HG03280 (cell line): ENCODE data around the gene TICRR.

Experiments used
- ATAC-seq: cut with Tn5 transposase; IDR thresholded peaks from one replicate; pipeline ENCODE4 v1.9.1; 2021; ENCODE audit warnings: mild to moderate bottlenecking, moderate library complexity; ENCODE audit not compliant: unreplicated experiment

TICRR gene

GRCh38 chr15:89627256-89627970 is 52.1 kb downstream of the TICRR start:
- ATAC-seq, result no peak

- no peak for ATAC-seq
Measured at GRCh38 chr15:89628301-89628700, 53.0 kb downstream of the TICRR start.

- ATAC-seq, result no peak
Measured at GRCh38 chr15:89628806-89629715, 53.8 kb downstream of the TICRR start.

DNA sequence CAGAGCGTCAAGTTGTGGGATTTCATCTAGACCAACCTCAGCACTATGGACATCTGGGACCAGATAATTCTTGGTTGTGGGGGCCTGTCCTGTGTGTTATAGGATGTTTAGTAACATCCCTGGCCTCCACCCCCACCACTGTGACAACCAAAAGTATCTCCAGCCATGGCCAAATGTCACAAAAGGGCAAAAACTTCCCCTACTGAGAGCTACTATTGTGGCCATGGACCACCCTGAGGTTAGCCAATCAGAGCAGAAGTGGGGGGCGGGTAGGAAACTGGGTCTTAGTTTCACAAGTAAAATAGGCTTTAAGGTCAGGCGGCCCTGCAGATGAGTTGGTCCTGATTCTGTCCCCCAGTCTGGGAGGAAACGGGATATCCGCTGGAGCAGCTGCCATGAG is 54.6 kb downstream of the TICRR start:
- ATAC-seq, result no peak

DNA sequence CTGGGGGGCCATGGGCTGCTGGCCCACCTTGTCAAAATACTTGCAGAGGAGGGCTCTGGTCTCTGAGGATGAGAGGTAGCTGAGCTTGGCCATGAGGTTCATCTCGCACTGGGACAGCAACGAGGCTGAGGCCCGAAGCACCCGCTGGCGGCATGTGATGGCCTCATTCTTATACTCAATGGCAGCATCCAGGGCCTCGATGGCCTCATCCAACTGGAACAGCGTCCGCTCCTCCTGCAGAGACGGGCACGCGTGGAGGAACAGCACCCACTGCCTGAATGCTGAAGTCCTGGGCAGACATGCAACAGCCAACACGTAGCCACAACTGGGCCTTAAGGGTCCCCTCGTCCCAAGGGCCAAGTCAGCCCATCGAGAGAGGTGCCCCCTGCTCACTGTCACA is 55.0 kb downstream of the TICRR start:
- ATAC-seq, result no peak

DNA sequence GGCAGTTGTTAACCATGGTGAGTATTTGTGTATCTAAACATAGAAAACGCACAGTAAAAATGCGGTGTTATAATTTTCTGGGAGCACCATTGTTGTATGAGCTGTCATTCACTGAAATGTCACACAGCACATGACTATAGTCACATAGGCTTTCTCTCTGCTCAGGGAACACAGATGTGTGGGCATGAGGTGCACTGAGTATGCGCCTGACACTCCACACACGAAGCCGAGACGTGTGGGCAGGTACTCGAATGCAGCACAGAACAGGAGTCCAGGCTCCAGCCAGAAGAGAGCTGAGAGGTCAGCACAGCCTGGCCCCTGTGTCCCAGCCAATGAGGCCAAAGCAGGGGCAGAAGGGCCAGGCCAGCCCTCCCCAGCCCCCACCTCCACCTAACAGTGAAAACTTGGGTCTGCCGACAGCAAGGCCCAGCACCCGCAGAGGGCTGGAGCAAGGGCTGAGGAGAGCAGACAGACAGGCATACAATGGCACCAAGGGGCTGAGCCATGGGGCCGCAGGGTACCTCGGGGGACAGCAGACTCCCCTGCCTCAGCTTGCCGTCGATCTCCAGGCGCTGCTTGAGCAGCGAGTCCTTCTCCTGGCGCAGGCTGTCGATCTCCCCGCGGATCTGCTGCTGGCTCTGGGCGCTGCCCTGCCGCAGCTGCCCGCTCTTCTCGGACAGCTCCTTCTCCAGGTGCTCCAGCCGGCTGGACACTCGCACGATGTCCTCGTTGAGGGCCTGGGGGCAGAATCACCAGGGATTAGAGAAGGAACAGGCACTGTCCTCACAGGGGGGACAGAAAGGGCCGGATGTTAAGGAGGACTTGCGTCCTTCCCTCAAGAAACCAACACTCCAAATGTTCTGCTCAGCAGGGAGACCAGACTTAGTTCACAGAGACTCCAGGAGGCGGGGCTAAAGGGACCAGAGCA is 56.0 kb downstream of the TICRR start:
- no peak for ATAC-seq

- ATAC-seq, result no peak
Measured at GRCh38 chr15:89631902-89632264, 56.6 kb downstream of the TICRR start.

- ATAC-seq, result no peak
Measured at GRCh38 chr15:89632563-89633430, 57.5 kb downstream of the TICRR start.

DNA sequence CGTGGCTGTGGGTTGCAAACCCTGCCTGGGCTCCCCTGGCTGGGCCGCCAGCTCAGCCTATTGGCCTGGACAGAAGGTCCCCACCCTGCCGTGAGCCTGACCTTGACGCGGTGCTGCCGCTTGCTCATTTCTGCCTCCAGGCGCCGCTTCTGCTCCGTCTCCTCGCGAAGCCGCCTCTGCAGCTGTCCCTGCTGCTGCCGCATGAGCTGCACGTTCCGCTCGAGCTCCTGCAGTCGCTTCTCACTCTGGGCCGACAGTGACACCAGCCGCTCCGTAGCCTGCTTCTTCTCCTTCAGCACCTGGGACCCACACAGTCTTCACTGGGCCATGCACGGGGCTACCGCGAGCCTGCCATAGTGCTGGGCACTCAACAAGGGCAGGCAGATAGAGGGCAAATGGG is 58.3 kb downstream of the TICRR start:
- no peak for ATAC-seq

GRCh38 chr15:89640245-89640644 is 65.0 kb downstream of the TICRR start:
- no peak for ATAC-seq

- no peak for ATAC-seq
Measured at GRCh38 chr15:89641053-89641452, 65.8 kb downstream of the TICRR start.

GRCh38 chr15:89642106-89642505 is 66.8 kb downstream of the TICRR start:
- no peak for ATAC-seq

DNA sequence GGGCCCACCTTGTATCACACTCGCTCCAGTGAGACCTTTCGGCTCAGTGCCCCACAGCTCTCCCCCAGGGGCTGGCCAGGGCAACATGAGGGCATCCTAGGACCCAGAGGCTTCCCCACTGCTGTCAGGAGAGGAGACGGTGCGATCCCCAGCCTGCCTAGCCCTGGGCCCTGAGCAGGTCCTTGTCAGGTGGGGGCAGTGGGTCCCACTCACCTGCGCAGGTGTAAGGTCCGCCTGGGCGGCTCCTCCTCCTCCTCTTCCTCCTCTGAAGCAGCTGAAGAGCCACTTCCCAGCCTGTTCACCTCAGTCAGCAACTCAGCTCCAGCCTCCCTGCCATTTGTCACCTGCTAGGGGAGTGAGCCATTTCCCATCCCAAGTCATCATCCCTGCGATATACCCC is 70.4 kb downstream of the TICRR start:
- no peak for ATAC-seq

DNA sequence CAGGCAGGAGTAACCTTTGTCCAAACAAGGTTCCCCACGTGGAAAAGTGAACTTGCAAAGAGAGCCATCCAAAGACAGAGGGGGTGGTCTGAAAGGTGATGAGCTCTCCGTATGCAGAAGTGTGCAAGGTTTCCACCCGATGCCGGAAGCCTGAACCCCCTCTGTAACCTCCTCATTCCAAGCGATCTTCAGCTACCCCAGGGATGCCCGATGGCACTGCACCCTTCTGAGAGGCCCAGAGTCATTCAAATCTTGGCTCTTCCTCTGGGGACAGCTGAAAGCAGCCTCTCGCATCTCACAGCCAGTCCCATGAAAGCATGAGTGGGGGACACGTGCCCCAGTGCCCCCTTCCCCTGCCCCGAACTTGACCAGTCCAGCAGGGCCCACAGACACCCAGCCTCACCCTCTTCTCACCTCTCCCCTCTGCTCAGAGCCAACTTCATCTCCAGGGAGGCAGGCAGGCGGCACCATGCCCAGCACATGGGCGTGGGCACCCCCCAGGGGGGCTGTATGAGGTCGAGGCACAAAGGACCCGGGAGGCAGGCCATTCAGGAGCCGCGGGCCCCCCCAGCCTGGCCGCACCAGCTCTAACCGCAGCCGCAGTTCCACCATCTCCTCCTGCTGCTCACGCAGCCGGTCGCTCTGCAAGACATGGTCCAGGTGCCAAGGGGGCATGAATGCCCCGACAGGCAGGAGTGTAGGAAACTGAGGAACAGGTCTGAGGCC is 71.3 kb downstream of the TICRR start:
- no peak for ATAC-seq

GRCh38 chr15:89647191-89647851 is 72.1 kb downstream of the TICRR start:
- peak; percentile 68 for ATAC-seq

DNA sequence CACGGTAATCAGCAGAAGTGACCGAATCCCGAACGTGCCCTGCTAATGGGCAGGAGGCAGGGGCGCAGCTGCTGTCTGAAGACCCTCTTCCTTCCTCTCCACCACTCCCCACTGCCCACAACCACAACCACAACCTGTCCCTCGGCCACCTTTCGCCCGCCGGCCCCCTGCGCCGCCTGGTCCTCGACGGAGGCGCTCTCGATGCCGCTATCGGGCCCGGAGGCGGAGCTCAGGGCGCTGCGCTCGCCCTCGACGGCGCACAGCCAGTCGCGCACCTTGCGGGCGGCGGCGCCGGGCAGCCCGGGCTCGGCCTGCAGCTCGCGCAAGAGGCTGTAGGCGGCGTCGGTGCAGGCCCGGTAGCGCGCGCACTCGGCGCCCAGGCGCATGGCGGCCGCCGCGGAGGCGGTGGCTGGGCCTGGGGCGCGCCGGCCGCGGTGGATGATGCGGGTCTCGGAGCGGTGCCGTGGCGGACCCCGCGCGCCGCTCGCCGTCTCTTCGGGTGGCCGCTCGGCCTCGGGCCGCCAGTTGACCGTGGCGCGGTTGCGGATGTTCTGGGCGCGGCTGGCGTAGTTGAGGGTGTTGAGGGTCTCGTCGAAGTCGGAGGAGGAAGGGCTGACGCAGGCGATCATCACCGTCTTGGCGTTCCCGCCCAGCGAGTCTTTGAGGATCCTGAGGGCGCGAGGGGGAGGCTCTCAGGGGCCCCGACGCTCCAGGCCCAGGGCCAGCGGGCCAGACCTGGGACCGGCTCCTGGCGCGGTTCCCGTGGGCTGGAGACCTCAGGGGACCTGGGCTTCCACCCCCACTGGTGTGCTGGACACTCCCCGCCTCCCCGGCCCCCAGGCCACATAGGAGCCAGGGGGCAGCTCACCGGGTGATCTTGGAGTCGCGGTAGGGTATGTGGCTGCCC is 73.1 kb downstream of the TICRR start:
- no peak for ATAC-seq

DNA sequence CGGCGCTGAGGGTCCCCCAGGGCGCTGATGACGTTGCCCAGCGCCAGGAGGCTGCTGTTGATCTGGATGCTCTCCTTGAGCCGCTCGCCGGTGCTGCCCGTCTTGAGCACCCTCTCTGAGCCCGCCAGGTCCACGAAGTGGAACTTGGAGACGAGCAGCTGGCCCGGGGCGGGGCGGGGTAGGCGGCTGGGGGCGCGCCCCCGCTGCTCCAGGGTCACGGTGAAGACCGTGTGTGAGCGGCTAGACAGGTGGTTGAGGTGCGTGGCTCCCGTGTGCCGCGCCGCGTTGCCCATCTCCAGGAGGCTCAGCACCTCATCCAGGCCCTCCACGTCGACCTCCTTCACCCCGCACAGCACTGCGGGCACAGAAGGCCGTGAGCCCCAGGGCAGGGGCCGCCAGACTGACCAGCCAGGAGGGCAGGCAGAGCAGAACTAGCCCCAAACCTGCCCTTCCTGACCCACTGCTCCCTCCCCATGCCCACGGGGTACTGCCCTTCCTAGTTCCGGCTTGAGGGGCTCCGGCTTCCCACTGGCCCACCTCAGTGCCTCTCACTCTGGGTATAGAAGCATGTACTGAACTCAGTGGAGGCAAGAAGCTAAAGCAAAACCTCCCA is 73.8 kb downstream of the TICRR start:
- no peak for ATAC-seq

- ATAC-seq, result no peak
Measured at GRCh38 chr15:89649716-89650115, 74.4 kb downstream of the TICRR start.
